ENCODE measurements around the gene CBFA2T3. TPM values are rescaled to one million over a fixed set of nuclear protein-coding genes. Genes with fewer than 3 reads are reported as not detected.

The CBFA2T3 gene
- total RNA-seq, 4 donors from 2014 or later, result 0.78 to 5.0 (median 2.8) TPM

DNA sequence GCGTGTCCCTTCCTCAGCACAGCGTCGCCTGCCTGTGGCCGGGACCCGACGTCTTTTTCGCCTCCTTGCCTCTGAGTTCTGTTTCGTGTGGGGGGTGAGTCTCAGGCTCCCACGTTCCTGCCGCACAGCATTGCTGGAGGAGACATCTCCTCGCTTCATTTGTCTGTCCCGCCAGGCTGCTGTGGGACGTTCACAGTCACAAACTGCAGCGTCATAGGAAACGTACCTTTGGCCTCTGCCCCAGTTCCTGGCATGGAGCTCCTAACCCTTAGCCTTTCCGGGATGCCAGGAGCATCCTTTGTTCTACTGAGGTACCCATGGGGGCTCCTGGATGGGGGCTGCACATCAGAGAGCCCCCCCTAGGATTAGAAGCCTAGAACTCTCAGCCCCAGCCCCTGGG is 18.2 kb upstream of the CBFA2T3 start:
- no peak for DNase-seq (ENCODE audit: low spot score in 2 of 2)
- Histone ChIP-seq H3K4me3 (no peak overlapping the region), H3K27ac (no peak overlapping the region), H3K9me3 (peaks cover 0 to 31% (median 7%) of the 10 kb centered on the region in 4 donors), H3K4me1 (peaks cover 0 to 5% (median 2%) of the 10 kb centered on the region in 4 donors), H3K27me3 (peaks cover 0 to 54% of the 10 kb centered on the region in 2 donors), H3K36me3 (no peaks in the 10 kb centered on the region)
- WGBS, 2 donors, result 60 to 68% methylated on average over 16 of the region's 16 CpGs
- TF ChIP-seq EP300 (IDR thresholded peaks at IDR 0.05) (no peak), POLR2A (IDR thresholded peaks at IDR 0.05) (no peak)
- TF ChIP-seq, protein P1, sequence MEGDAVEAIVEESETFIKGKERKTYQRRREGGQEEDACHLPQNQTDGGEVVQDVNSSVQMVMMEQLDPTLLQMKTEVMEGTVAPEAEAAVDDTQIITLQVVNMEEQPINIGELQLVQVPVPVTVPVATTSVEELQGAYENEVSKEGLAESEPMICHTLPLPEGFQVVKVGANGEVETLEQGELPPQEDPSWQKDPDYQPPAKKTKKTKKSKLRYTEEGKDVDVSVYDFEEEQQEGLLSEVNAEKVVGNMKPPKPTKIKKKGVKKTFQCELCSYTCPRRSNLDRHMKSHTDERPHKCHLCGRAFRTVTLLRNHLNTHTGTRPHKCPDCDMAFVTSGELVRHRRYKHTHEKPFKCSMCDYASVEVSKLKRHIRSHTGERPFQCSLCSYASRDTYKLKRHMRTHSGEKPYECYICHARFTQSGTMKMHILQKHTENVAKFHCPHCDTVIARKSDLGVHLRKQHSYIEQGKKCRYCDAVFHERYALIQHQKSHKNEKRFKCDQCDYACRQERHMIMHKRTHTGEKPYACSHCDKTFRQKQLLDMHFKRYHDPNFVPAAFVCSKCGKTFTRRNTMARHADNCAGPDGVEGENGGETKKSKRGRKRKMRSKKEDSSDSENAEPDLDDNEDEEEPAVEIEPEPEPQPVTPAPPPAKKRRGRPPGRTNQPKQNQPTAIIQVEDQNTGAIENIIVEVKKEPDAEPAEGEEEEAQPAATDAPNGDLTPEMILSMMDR (IDR thresholded peaks at IDR 0.05), result no peak

DNA sequence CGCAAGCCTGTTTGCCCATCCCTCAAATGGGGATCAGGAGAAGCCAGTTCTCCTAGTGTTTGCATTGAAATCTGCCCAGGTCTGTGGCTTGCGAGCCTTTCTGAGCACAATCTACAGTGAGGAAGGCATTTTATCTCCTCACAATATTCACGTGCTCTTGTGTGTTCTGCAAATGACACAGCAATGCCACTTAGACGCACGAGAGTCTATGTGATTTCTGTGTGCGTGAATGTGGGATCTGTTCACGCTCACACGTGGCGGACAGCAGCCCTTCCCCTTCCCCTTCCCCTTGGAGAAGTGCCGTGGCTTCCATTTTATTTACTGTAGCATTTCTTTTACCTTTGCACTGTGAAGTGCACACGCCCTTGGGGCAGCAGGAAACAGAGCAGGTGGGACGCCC is 17.7 kb upstream of the CBFA2T3 start:
- H3K27me3 ChIP-seq, result peaks cover 0 to 55% of the 10 kb centered on the region in 2 donors
- DNase-seq (ENCODE audit: low spot score in 2 of 2), result no peak
- H3K27ac ChIP-seq, result no peak overlapping the region
- no peak overlapping the region for H3K4me3 ChIP-seq
- no peaks in the 10 kb centered on the region for H3K36me3 ChIP-seq
- TF ChIP-seq EP300 (IDR thresholded peaks at IDR 0.05) (no peak), POLR2A (IDR thresholded peaks at IDR 0.05) (no peak)
- TF ChIP-seq, protein P1 (IDR thresholded peaks at IDR 0.05), result no peak
- 63 to 68% methylated on average over 12 of the region's 12 CpGs for WGBS, 2 donors
- H3K9me3 ChIP-seq, result peaks cover 0 to 26% (median 7%) of the 10 kb centered on the region in 4 donors
- peaks cover 0 to 5% (median 2%) of the 10 kb centered on the region in 4 donors for H3K4me1 ChIP-seq

DNA sequence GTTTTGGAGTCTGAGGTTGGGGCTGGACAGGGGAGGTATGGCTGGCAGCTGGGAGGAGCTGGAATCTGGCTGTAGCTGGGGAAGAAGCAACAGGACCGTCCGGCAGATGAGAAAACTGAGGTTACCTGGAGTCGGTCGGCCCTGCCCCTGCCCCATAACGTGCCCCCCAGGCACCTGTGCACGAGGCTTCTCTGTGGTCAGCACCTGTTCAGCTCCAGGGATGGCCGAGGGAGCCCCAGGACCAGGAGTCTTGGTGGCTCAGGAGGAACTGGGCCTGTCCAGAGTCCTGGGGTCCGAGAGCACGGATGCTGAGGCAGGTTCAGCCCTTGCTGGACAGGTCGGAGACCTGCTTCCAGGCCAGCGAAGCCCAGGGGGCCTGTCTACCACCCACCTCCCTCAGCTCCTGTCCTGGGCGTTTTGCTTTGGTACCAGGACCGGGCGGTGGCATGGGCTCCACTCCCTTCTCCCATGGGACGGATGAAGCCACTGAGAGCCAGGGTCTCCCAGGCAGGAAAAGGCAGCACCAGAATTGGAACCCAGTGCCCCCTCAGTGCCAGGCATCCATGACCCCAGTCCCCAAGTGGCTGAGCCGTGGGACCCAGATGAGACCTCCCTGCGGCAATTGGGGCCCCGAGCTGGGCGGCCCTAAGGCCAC is 17.1 kb upstream of the CBFA2T3 start:
- Histone ChIP-seq H3K27ac (no peak overlapping the region), H3K9me3 (peaks cover 0 to 24% (median 7%) of the 10 kb centered on the region in 4 donors), H3K4me1 (peaks cover 0 to 5% (median 2%) of the 10 kb centered on the region in 4 donors), H3K27me3 (peaks cover 0 to 61% of the 10 kb centered on the region in 2 donors), H3K4me3 (no peak overlapping the region), H3K36me3 (no peaks in the 10 kb centered on the region)
- DNase-seq (ENCODE audit: low spot score in 2 of 2), result no peak
- WGBS, 2 donors, result 70 to 75% methylated on average over 18 to 19 of the region's 19 CpGs
- no peak for TF ChIP-seq EP300 (IDR thresholded peaks at IDR 0.05)

DNA sequence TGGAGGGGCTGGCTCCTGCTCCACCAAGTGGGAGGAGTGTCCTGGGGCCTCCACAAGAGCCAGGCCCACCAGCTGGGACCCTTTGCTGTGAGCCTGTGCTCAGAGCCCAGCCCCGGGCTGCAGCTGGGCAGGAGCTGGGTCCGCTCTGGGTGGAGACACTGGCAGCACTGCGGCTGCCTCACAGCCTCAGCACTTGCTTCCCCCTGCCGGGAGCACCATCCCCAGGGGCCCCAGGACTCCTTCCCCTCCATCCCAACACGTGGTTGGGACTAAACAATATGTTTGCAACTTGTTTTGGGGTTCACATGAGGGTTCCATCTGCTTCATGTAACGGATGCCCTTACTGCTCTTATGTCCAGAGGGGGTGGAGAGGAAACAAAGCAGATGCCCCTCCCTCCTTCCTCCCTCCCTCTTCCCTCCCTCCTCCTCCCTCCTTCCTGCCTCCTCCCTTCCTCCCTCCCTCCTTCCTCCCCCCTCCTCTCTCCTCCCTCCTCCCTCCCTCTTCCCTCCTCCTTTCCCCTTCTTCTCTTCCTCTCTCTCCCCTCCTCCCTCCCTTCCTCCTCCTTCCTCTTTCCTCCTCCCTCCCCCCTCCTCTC is 16.3 kb upstream of the CBFA2T3 start:
- TF ChIP-seq EP300 (IDR thresholded peaks at IDR 0.05), result no peak
- TF ChIP-seq, protein P1 (IDR thresholded peaks at IDR 0.05), result no peak
- no peak for TF ChIP-seq POLR2A (IDR thresholded peaks at IDR 0.05)
- Histone ChIP-seq H3K36me3 (no peaks in the 10 kb centered on the region), H3K27ac (no peak overlapping the region), H3K9me3 (peaks cover 0 to 16% (median 6%) of the 10 kb centered on the region in 4 donors), H3K27me3 (peaks cover 0 to 65% of the 10 kb centered on the region in 2 donors), H3K4me1 (peaks cover 0 to 5% (median 2%) of the 10 kb centered on the region in 4 donors), H3K4me3 (no peak overlapping the region)
- DNase-seq (ENCODE audit: low spot score in 2 of 2), result no peak
- WGBS, 2 donors, result 4 to 6% methylated on average over 6 of the region's 6 CpGs

DNA sequence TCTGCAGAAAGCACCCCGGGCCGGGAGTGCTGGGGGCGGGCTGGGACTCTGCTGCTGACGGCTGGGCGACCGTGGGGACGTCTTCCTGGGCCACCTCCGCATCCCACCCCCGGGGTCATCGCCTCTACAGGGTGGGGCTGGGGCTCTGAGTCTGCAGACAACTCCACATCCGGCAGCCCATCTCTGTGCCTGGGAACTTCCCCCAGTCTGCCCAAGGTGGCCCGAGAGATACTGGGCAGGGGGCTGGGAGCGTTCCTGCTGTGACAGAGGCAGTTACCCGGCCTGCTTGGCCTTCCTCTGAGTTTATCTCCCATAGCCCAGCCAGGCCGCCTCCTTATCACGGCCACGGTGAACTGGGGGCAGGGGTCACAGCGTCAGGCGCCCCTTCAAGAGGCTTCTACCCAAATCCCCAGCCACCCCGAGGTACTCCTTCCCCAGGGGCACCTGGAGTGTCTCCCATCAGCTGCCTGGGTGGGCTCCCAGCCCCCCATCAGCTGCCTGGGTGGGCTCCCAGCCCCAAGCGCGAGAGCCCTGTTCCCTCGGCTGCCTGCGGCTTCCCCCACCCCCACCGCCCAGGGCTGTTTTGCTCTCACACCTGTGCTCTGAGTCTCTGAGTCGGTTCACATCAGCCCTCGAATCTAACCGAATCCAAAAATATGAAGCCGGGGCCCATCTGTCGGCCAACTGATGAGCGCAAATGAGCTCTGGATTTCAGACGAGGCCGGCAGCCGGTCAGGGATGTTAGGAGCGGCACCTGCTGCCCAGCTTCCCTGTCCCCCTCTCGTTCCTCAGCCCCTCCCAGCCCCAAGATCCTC is 15.6 kb upstream of the CBFA2T3 start:
- DNase-seq (ENCODE audit: low spot score in 2 of 2), result no peak
- no peak for TF ChIP-seq EP300 (IDR thresholded peaks at IDR 0.05)
- TF ChIP-seq, protein P1 (IDR thresholded peaks at IDR 0.05), result no peak
- no peak for TF ChIP-seq POLR2A (IDR thresholded peaks at IDR 0.05)

More for the DNA sequence above, 15.6 kb upstream of the CBFA2T3 start:
- Histone ChIP-seq H3K4me3 (no peak overlapping the region), H3K36me3 (no peaks in the 10 kb centered on the region), H3K4me1 (peaks cover 0 to 5% (median 2%) of the 10 kb centered on the region in 4 donors), H3K27me3 (peaks cover 0 to 65% of the 10 kb centered on the region in 2 donors), H3K27ac (no peak overlapping the region), H3K9me3 (peaks cover 0 to 8% (median under 1%) of the 10 kb centered on the region in 4 donors)
- WGBS, 2 donors, result 44 to 45% methylated on average over 29 to 31 of the region's 36 CpGs

All from tibial nerve (tissue), 4 donors.